Ascending aorta (tissue), 2 donors: ENCODE results near the gene NUDCD2. TPM values are rescaled to one million over a fixed set of nuclear protein-coding genes. Genes with fewer than 3 reads are reported as not detected.

ENCODE experiments used
- DNase-seq, 2 donors: peaks; one replicate each; pipeline ENCODE4 v3.0.0-alpha.2; 2019; ENCODE audit warnings: low spot score in 2 of 2
- H3K27ac ChIP-seq, 2 donors: fragments of 200-600 bp; sonication (generic); one replicate each; pipeline ENCODE4 v1.5.1; 2016 to 2017; ENCODE audit warnings: mild to moderate bottlenecking in 1 of 2
- H3K27me3 ChIP-seq: fragments of 200-600 bp; sonication (generic); one replicate; pipeline ENCODE4 v1.5.1; 2017
- H3K36me3 ChIP-seq, 2 donors: fragments of 200-600 bp; sonication (generic); one replicate each; pipeline ENCODE4 v1.5.1; 2016
- H3K4me1 ChIP-seq, 2 donors: fragments of 200-600 bp; sonication (generic); one replicate each; pipeline ENCODE4 v1.5.1; 2016 to 2017; ENCODE audit warnings: mild to moderate bottlenecking in 1 of 2
- H3K4me3 ChIP-seq, 2 donors: fragments of 200-600 bp; sonication (generic); one replicate each; pipeline ENCODE4 v1.5.1; 2016 to 2017; ENCODE audit warnings: mild to moderate bottlenecking in 1 of 2
- H3K9me3 ChIP-seq, 2 donors: fragments of 200-600 bp; sonication (generic); one replicate each; pipeline ENCODE4 v1.5.1; 2016
- CTCF ChIP-seq, 3 experiments: fragments of 200-600 bp in 2 of 3; fragments of 450-650 bp in 1 of 3; sonication (generic) in 2 of 3; IDR thresholded peaks; one replicate each; pipeline ENCODE4 v1.5.1; 2016 to 2019; ENCODE audit warnings: antibody characterized with exemption in 3 of 3, mild to moderate bottlenecking in 1 of 3, moderate library complexity in 1 of 3
- intact Hi-C: fragments of 100-400 bp; cut with DNase I; formaldehyde crosslinking; loops from one replicate; pipeline ENCODE4 v1.15.1; 2023
- total RNA-seq: library from RNA; depleted of rRNA; stranded (reverse); fragments of >200 nt; gene quantifications from one replicate; pipeline ENCODE4 v1.1.0, GENCODE V29; 2016

Gene NUDCD2
- total RNA-seq, 1 donor from 2014 or later = 4.6 TPM

- no peak for DNase-seq
- Histone ChIP-seq H3K9me3 (no peaks in the 10 kb centered on the region), H3K27ac (peak overlapping the region; percentile 97 to 99), H3K27me3 (no peaks in the 10 kb centered on the region), H3K4me3 (peak overlapping the region; percentile 83 to 93), H3K4me1 (peaks cover 7 to 8% of the 10 kb centered on the region in 2 donors), H3K36me3 (no peaks in the 10 kb centered on the region)
- intact Hi-C loops = no loop called here
- TF ChIP-seq CTCF (IDR thresholded peaks at IDR 0.05) = no peak
Measured at GRCh38 chr5:163502521-163502920, 42.6 kb upstream of the NUDCD2 start.

GRCh38 chr5:163498886-163499285, 39.0 kb upstream of the NUDCD2 start:
- H3K27ac ChIP-seq = no peak overlapping the region
- intact Hi-C loops = no loop called here
- DNase-seq = no peak
- no peaks in the 10 kb centered on the region for H3K36me3 ChIP-seq
- peaks cover 3 to 7% of the 10 kb centered on the region in 2 donors for H3K4me1 ChIP-seq
- H3K9me3 ChIP-seq = no peaks in the 10 kb centered on the region
- H3K27me3 ChIP-seq = no peaks in the 10 kb centered on the region
- H3K4me3 ChIP-seq = no peak overlapping the region
- TF ChIP-seq CTCF (IDR thresholded peaks at IDR 0.05) = no peak

- Histone ChIP-seq H3K27me3 (no peaks in the 10 kb centered on the region), H3K27ac (no peak overlapping the region), H3K4me3 (no peak overlapping the region), H3K4me1 (peaks cover 0 to under 1% of the 10 kb centered on the region in 2 donors), H3K9me3 (no peaks in the 10 kb centered on the region), H3K36me3 (no peaks in the 10 kb centered on the region)
- TF ChIP-seq CTCF (IDR thresholded peaks at IDR 0.05) = no peak
- no peak for DNase-seq
- intact Hi-C loops = no loop called here
Measured at GRCh38 chr5:163497315-163497714, 37.4 kb upstream of the NUDCD2 start.

GRCh38 chr5:163496286-163496685, 36.4 kb upstream of the NUDCD2 start:
- intact Hi-C loops = no loop called here

GRCh38 chr5:163489745-163490075, 29.8 kb upstream of the NUDCD2 start:
- H3K4me1 ChIP-seq = no peaks in the 10 kb centered on the region
- no peaks in the 10 kb centered on the region for H3K9me3 ChIP-seq
- H3K27me3 ChIP-seq = no peaks in the 10 kb centered on the region
- H3K4me3 ChIP-seq = no peak overlapping the region
- H3K36me3 ChIP-seq = no peaks in the 10 kb centered on the region
- intact Hi-C loops = no loop called here
- TF ChIP-seq CTCF (IDR thresholded peaks at IDR 0.05) = no peak
- DNase-seq = no peak
- H3K27ac ChIP-seq = no peak overlapping the region

More at GRCh38 chr5:163496286-163496685, 36.4 kb upstream of the NUDCD2 start:
- H3K27ac ChIP-seq = no peak overlapping the region
- no peaks in the 10 kb centered on the region for H3K27me3 ChIP-seq
- no peaks in the 10 kb centered on the region for H3K36me3 ChIP-seq
- DNase-seq = no peak
- no peaks in the 10 kb centered on the region for H3K4me1 ChIP-seq
- no peak overlapping the region for H3K4me3 ChIP-seq
- H3K9me3 ChIP-seq = no peaks in the 10 kb centered on the region
- no peak for TF ChIP-seq CTCF (IDR thresholded peaks at IDR 0.05)

- Histone ChIP-seq H3K27ac (no peak overlapping the region), H3K36me3 (no peaks in the 10 kb centered on the region), H3K4me3 (no peak overlapping the region), H3K27me3 (no peaks in the 10 kb centered on the region), H3K9me3 (no peaks in the 10 kb centered on the region), H3K4me1 (no peaks in the 10 kb centered on the region)
- intact Hi-C loops = no loop called here
- TF ChIP-seq CTCF (IDR thresholded peaks at IDR 0.05) = no peak
- DNase-seq = no peak
Measured at GRCh38 chr5:163489055-163489744, 29.3 kb upstream of the NUDCD2 start.
